GM12878 (cell line): Measurements from ENCODE around the gene ARAF. TPM values are rescaled to one million over a fixed set of nuclear protein-coding genes. Genes with fewer than 3 reads are reported as not detected.

Source experiments
- ATAC-seq: fragments of 200-7000 bp; cut with Tn5 transposase; 3 replicates; pipeline ENCODE4 v1.9.1; 2020; ENCODE audit warnings: mild to moderate bottlenecking, moderate library complexity
- BruUV-seq: library from RNA; stranded (reverse); fragments of 400-500 nt; replicated peaks from 2 replicates; lab custom pipeline; 2021; lab: Mats Ljungman, UMichigan
- CTCF ChIA-PET: fragments of 300-600 bp; sonication (Branson Sonifier 250); formaldehyde crosslinking; extraction: SDS; loops from one replicate; lab custom pipeline; 2021; ENCODE audit warnings: inconsistent platforms; lab: Yijun Ruan, JAX
- POLR2A ChIA-PET: fragments of 350-600 bp; formaldehyde crosslinking; extraction: SDS; loops from one replicate; lab custom pipeline; 2021; ENCODE audit warnings: inconsistent platforms; lab: Charles Lee
- RAD21 ChIA-PET: fragments of 300-600 bp; sonication (Branson Sonifier 250); formaldehyde crosslinking; loops from one replicate; lab custom pipeline; 2023; ENCODE audit warnings: antibody characterized with exemption; ENCODE audit not compliant: unreplicated experiment; lab: Charles Lee
- SMC1A ChIA-PET: fragments of 300-600 bp; sonication (Branson Sonifier 250); formaldehyde crosslinking; loops from one replicate; lab custom pipeline; 2023; ENCODE audit not compliant: unreplicated experiment, uncharacterized antibody; lab: Charles Lee
- DNase-seq: peaks from one replicate; pipeline ENCODE4 v3.0.0-alpha.2; 2011; ENCODE audit warnings: low read depth, low spot score
- FAIRE-seq: peaks from 3 replicates; lab custom pipeline; 2011; peaks lifted over from hg19 to GRCh38; lab: Jason Lieb, UNC
- H2AFZ ChIP-seq: 2 replicates; pipeline ENCODE4 v1.6.0; 2011; ENCODE audit warnings: low read depth, low read length, control low read depth; ENCODE audit not compliant: control insufficient read depth
- H3K27ac ChIP-seq: 2 replicates; pipeline ENCODE4 v1.5.1; 2011; ENCODE audit warnings: control low read depth; ENCODE audit not compliant: control insufficient read depth, insufficient read depth
- H3K27me3 ChIP-seq, 2 experiments: replicated peaks in 1 of 2; 2 replicates each; pipeline versions ENCODE4 v1.6.0 to v1.6.1; 2011; ENCODE audit warnings: low read length in 1 of 2; ENCODE audit not compliant: control insufficient read depth in 2 of 2, insufficient read depth in 2 of 2
- H3K36me3 ChIP-seq, 2 experiments: 2 replicates each; pipeline ENCODE4 v1.5.1; 2011; ENCODE audit warnings: low read length in 1 of 2; ENCODE audit not compliant: control insufficient read depth in 2 of 2, insufficient read depth in 2 of 2
- H3K4me1 ChIP-seq: 2 replicates; pipeline ENCODE4 v1.6.1; 2011; ENCODE audit warnings: mild to moderate bottlenecking, low read length, moderate library complexity, mixed read lengths; ENCODE audit not compliant: control insufficient read depth, insufficient read depth
- H3K4me2 ChIP-seq: 2 replicates; pipeline ENCODE4 v1.6.0; 2011; ENCODE audit warnings: control low read depth; ENCODE audit not compliant: control insufficient read depth, insufficient read depth
- H3K4me3 ChIP-seq: fragments of 200-600 bp; sonication (generic); 2 replicates; pipeline ENCODE4 v1.5.1; 2016
- H3K79me2 ChIP-seq: 2 replicates; pipeline ENCODE4 v1.6.0; 2011; ENCODE audit warnings: low read length; ENCODE audit not compliant: control insufficient read depth, insufficient read depth
- H3K9ac ChIP-seq: 2 replicates; pipeline ENCODE4 v1.8.0; 2011; ENCODE audit warnings: low read length, control low read depth, mixed read lengths; ENCODE audit not compliant: control insufficient read depth, insufficient read depth
- H3K9me3 ChIP-seq: replicated peaks from 3 replicates; pipeline ENCODE4 v1.5.1; 2011; ENCODE audit warnings: mild to moderate bottlenecking, low read length; ENCODE audit not compliant: control insufficient read depth, insufficient read depth
- H4K20me1 ChIP-seq: 2 replicates; pipeline ENCODE4 v1.6.0; 2011; ENCODE audit not compliant: control insufficient read depth, insufficient read depth
- ASH2L ChIP-seq: fragments of 300-600, 200-600 bp; sonication (generic); IDR thresholded peaks from 2 replicates; pipeline ENCODE4 v1.6.1; 2017; ENCODE audit warnings: low read depth, mild to moderate bottlenecking, borderline replicate concordance
- BCLAF1 ChIP-seq: fragments of 450-650 bp; IDR thresholded peaks from 2 replicates; pipeline ENCODE4 v1.6.1; 2017; ENCODE audit warnings: antibody characterized with exemption, mild to moderate bottlenecking, moderate library complexity
- BHLHE40 ChIP-seq, 2 experiments: fragments of 450-650 bp in 1 of 2; IDR thresholded peaks; 2 replicates each; pipeline ENCODE4 v1.6.1; 2011 to 2017; ENCODE audit warnings: low read depth in 2 of 2, borderline replicate concordance in 1 of 2, improper control_type of control experiment in 1 of 2, low read length in 1 of 2, mild to moderate bottlenecking in 1 of 2
- RAD51 ChIP-seq: fragments of 450-650 bp; IDR thresholded peaks from 2 replicates; pipeline ENCODE4 v1.6.1; 2016; ENCODE audit warnings: moderate library complexity, mild to moderate bottlenecking, inconsistent platforms
- RFX5 ChIP-seq: IDR thresholded peaks from 2 replicates; pipeline ENCODE4 v1.6.1; 2011; ENCODE audit warnings: low read depth, low read length, improper control_type of control experiment
- STAT3 ChIP-seq: IDR thresholded peaks from 2 replicates; pipeline ENCODE4 v1.6.1; 2011; ENCODE audit warnings: low read depth, low read length, improper control_type of control experiment
- WGBS: methylation state at CpG from one replicate; pipeline ENCODE4 v1.1.6; 2016; ENCODE audit warnings: low lambda C conversion rate; ENCODE audit not compliant: insufficient replicate concordance, insufficient coverage; ENCODE audit errors: missing lambda C conversion rate; 5-methylcytosine and 5-hydroxymethylcytosine counted together
- in situ Hi-C: fragments of 300-500 bp; cut with MboI; formaldehyde crosslinking; loops from 9 replicates; pipeline ENCODE4 v1.14.3; 2018; ENCODE audit warnings: mixed read lengths
- intact Hi-C: fragments of 100-400 bp; cut with micrococcal nuclease; formaldehyde crosslinking; loops from one replicate; pipeline ENCODE4 v1.14.2; 2022; ENCODE audit not compliant: unreplicated experiment
- polyA plus RNA-seq, 11 experiments: library from polyadenylated mRNA; depleted of rRNA in 4 of 11; unstranded in 6 of 11; stranded (reverse) in 5 of 11; fragments of >200 nt; fragmentation: Nextera tagmentation in 4 of 11; fragmentation: Illumina TruSeq in 1 of 11; extraction: Ambion mirVana in 4 of 11; extraction: Trizol in 1 of 11; gene quantifications; 1 replicate in 1 of 11; 2 replicates in 10 of 11; pipeline versions ENCODE4 v1.2.1 to v1.2.3, GENCODE V29; 2011 to 2016; ENCODE audit warnings: inconsistent platforms in 2 of 11, missing spikeins in 2 of 11, low read depth in 1 of 11
- total RNA-seq, 4 experiments: library from RNA; depleted of rRNA in 3 of 4; stranded (reverse); fragments of >200 nt in 3 of 4; fragmentation: Illumina TruSeq in 1 of 4; extraction: Trizol in 1 of 4; gene quantifications; 2 replicates each; pipeline versions ENCODE4 v1.2.1 to v1.2.3, GENCODE V29; 2013 to 2021

The ARAF gene
- total and polyA plus RNA-seq, 10 of the 15 experiments (the other 5 are each of a cell fraction or from before 2014, with no cell fraction given) = 5.0 to 79.2 (median 39.1) TPM

- H3K9me3 ChIP-seq = no peaks in the 10 kb centered on the region
- TF ChIP-seq STAT3 (no peak), RAD51 (no peak), ASH2L (no peak), BHLHE40 (IDR thresholded peaks at IDR 0.05; ENCODE audit: borderline replicate concordance in 1 of 2, low read depth in 2 of 2, low read length in 1 of 2) (no peak), RFX5 (no peak), BCLAF1 (no peak)
- no peaks in the 10 kb centered on the region for H3K27me3 ChIP-seq
- peaks cover 3 to 13% of the 10 kb centered on the region in 2 experiments for H3K36me3 ChIP-seq
- ChIA-PET CTCF (interaction anchor here (1.2 to 2.4 kb wide), 2 partner anchors 19 to 81 kb away, joined by 3 to 10 read pairs; no protein-coding TSS in a partner anchor), RAD21 (interaction anchor here (1.6 kb wide), 1 partner anchor 80 kb away, joined by 4 read pairs; no protein-coding TSS in a partner anchor), SMC1A (interaction anchor here (1.0 kb wide), 1 partner anchor 80 kb away, joined by 4 read pairs; no protein-coding TSS in a partner anchor), POLR2A (no interaction called here)
- H3K4me1 ChIP-seq = no peaks in the 10 kb centered on the region; the same call in 1 of the 2 replicates
- no TSS peak for BruUV-seq
- FAIRE-seq = no peak
- intact Hi-C loops (loop anchor here (2.0 to 5.0 kb wide), 4 partner anchors 81 to 463 kb away; partner anchors contain the start of gene ZNF81), in situ Hi-C loops (loop anchor here (10.0 kb wide), 2 partner anchors 81 to 461 kb away; no protein-coding TSS in a partner anchor)
- peak overlapping the region; percentile 1; the same call in 1 of the 2 replicates for H3K4me2 ChIP-seq
- peak overlapping the region; percentile 4; the same call in 1 of the 2 replicates for H3K27ac ChIP-seq
- no peaks in the 10 kb centered on the region for H4K20me1 ChIP-seq
- ATAC-seq = no peak
- H3K9ac ChIP-seq = no peak overlapping the region
- H3K79me2 ChIP-seq = peaks cover 22% of the 10 kb centered on the region
- no peak for DNase-seq
- WGBS = 36% methylated on average over 8 of the region's 8 CpGs
- peak overlapping the region; percentile 40; the same call in 1 of the 2 replicates for H3K4me3 ChIP-seq
- no peak overlapping the region for H2AFZ ChIP-seq
Measured at GRCh38 chrX:47563801-47564315, 2.9 kb downstream of the ARAF start.
